Cerebellar cortex (tissue), 1 donor: Measurements from ENCODE around the gene DRAP1.

Experiments used
- DNase-seq: peaks from one replicate; pipeline ENCODE4 v3.0.0-alpha.2; 2015; ENCODE audit warnings: low spot score

The DRAP1 gene

DNA sequence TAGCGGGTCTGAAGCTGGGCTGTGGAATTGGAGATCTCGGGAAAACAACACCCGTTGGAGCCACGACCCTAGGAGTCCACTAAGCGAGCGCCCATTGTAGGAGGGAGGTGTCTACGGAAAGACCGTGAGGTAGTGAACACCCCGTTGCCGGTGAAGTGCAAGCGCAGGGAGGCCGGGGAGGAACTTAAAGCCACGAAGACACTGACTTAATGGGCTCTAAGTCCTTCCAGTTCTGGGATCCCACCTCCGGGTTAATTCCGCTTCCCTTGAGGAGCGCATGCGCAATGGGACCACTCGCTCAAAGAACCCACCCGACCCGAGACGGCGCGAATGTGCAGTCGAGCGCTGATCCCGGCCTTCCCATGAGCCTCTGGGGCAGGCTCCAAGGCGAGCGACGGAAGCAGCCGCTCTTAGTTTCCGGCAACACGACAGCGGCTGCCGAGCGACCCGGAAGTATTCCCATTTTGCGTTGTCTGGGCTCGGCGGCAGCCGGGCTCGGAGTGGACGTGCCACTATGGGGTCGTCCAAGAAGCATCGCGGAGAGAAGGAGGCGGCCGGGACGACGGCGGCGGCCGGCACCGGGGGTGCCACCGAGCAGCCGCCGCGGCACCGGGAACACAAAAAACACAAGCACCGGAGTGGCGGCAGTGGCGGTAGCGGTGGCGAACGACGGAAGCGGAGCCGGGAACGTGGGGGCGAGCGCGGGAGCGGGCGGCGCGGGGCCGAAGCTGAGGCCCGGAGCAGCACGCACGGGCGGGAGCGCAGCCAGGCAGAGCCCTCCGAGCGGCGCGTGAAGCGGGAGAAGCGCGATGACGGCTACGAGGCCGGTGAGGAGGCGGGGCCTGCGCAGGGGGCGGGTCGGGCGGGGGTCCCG is 42.3 kb downstream of the DRAP1 start, which contains the start of gene SART1:
TSS of gene SART1 (plus strand) at position 468 of the 874 bp plus-strand sequence. CDS start at position 515, 47 bp downstream.
- peak; percentile 99 for DNase-seq

DNA sequence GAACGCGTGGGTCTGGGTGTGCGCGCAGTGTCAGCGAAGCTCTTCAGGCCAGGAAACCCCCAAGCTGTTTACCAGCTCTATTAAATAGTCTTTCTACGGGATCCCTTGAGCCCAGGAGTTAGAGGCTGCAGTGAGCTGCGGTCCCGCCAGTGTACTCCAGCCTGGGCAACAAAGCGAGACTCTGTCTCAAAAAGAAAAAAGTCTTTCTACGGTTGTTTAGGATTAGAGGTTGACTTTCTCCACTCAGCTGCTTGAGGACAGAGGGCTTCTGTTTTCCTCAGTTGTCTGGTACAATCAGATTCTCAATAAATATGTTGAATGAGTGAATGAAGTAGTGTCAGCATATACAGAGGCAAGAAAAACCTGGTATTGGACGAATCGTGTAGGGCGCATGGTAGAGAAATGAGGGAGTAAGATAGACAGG is 42.9 kb downstream of the DRAP1 start:
- no peak for DNase-seq

DNA sequence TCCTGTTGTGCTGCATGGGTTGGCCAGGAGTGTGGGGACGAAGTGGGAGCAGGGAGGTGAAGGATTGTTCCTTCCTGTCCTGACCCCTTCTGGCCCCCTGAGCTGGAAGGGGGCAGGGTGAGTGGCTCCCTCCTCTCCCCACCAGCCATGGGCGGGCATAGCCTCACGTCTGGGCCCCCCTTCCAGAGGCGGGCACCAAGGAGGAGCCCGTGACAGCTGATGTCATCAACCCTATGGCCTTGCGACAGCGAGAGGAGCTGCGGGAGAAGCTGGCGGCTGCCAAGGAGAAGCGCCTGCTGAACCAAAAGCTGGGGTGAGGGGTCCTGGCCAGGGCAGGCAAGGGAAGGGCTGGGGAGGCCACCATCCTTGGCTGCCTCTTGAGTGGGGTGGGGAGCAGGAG is 45.7 kb downstream of the DRAP1 start:
- no peak for DNase-seq

DNA sequence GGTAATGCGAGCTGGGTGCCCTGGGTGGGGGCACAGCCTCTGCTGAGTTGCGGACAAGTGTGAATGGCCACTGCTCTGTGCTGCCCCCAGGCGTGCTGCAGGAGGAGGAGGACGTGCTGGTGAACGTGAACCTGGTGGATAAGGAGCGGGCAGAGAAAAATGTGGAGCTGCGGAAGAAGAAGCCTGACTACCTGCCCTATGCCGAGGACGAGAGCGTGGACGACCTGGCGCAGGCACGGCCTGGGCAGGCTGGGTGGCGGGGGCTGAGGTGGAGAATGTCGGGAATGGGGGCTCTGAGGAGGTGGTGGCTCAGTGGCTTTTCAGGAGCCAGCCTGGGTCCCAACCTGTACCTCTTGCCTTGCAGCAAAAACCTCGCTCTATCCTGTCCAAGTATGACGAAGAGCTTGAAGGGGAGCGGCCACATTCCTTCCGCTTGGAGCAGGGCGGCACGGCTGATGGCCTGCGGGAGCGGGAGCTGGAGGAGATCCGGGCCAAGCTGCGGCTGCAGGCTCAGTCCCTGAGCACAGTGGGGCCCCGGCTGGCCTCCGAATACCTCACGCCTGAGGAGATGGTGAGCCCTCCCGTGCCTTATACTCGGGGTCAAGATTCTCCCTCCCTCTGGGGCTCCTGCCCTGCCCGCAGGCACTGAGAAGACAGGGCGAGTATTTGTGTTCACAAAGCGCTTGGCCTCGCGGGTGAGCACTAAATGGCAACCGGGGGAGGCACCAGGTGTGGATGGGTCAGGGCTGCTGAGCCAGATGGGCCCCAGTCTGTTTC is 46.9 kb downstream of the DRAP1 start:
- no peak for DNase-seq

DNA sequence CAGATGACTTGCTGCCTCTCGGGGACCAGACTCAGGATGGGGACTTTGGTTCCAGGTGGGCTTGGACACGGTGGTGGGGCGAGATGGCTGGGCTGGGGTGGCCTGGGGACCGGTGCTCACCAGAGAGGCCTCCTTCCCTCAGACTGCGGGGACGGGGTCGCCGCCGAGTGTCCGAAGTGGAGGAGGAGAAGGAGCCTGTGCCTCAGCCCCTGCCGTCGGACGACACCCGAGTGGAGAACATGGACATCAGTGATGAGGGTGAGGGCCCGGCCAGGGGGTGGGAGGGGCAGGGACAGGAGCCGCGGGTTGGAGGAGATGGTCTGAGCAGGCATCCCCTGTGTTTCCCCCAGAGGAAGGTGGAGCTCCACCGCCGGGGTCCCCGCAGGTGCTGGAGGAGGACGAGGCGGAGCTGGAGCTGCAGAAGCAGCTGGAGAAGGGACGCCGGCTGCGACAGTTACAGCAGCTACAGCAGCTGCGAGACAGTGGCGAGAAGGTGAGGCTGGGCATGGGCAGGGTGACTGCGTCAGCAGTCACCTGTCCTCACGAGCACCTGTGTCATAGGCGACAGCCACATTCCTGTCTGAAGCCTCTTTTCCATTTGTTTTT is 48.2 kb downstream of the DRAP1 start:
- no peak for DNase-seq

DNA sequence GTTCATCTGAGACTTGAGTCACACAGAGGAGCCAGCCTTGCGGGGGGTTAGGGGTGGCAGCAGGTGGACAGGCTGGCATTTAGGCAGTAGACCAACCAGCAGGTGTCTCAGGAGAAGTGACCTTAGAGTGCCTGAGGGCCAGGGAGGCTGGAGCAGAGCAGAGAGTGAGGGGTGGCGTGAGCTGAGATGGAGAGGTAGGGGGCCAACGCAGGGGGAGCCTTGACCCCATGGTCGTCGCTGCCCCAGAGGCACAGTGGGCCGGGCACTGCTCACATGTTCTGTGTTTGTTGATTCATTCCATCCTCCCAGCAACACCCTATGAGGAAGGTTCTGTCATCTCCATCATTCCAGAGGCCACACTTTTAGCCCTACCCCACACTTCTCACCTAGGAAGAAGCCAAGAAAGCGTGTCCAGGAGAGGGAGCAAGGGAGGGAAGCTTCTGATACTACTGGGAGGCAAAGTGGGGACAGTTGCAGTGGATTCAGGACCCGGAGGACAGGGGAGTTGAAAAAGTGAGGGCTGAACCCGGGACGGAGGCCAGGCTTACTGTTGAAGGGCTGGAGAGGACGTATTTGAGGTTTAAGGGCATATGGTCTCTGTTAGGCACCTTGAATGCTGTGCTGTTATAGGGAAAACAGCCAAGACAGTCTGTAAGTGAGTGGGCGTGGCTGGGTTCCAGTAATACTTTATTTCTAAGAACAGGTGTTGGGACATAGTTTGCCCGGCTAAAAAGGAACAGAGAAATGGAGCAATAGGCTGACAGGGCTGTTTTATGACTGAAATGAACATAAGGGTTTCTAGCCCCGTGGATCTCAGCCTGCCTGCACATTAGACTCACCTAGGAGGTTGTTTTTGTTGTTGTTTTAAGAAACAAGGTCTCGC is 49.6 kb downstream of the DRAP1 start:
- DNase-seq, result no peak
